ENCODE data around the gene SERTAD1. TPM values are rescaled to one million over a fixed set of nuclear protein-coding genes. Genes with fewer than 3 reads are reported as not detected.

Gene SERTAD1
- total and polyA plus RNA-seq, 2 of the 8 experiments (the other 6 are each of a cell fraction or from before 2014, with no cell fraction given), result 5.4 to 6.6 TPM

DNA sequence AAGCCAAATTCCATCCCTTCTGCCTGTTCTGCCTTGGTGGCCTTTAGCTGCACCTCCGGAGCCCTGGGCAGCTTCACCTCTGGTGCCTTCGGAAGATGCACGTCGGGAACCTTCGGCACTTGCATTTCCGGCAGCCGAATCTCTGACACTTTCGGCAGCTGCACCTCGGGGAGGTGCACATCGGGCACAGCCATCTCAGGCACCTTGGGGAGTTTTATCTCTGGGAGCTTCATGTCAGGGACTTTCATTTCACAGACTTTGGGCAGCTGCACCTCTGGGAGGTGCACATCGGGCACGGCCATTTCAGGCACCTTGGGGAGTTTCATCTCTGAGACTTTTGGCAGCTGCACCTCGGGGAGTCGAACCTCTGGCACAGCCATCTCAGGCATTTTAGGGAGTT, 29.8 kb downstream of the SERTAD1 start:
- Histone ChIP-seq H3K4me2 (ENCODE audit: insufficient read depth in 1 of 2, low read depth in 2 of 2, low read length in 2 of 2) (no peak overlapping the region), H4K20me1 (replicated peaks in 1 of 2; ENCODE audit: control insufficient read depth in 1 of 2, insufficient read depth in 2 of 2, low read length in 2 of 2) (peaks cover 0 to 1% of the 10 kb centered on the region in 2 experiments), H3K79me2 (ENCODE audit: control insufficient read depth in 1 of 2, insufficient read depth in 2 of 2, low read length in 2 of 2) (no peaks in the 10 kb centered on the region), H3K9ac (replicated peaks in 1 of 4; ENCODE audit: extremely low read depth in 1 of 4, low read depth in 3 of 4, low read length in 3 of 4) (no peak overlapping the region), H2BK5ac (ENCODE audit: low read depth, low read length) (no peak overlapping the region), H3K18ac (ENCODE audit: extremely low read depth, low read length) (no peak overlapping the region), H3K23me2 (ENCODE audit: low read depth, low read length) (peaks cover 3% of the 10 kb centered on the region; the same call in 1 of the 2 replicates), H2AK5ac (ENCODE audit: low read depth, low read length) (no peak overlapping the region), H3K9me3 (ENCODE audit: insufficient read depth in 2 of 2, low read depth in 1 of 2, low read length in 1 of 2) (no peaks in the 10 kb centered on the region), H4K5ac (ENCODE audit: insufficient read length, low read depth, low read length) (no peak overlapping the region), H3K4ac (replicated peaks; ENCODE audit: insufficient read length, low read depth, low read length) (no peak overlapping the region), H3K4me1 (replicated peaks in 1 of 4; ENCODE audit: control insufficient read depth in 3 of 4, insufficient read depth in 4 of 4, low read length in 3 of 4) (peaks cover 0 to 5% (median 4%) of the 10 kb centered on the region in 4 experiments; a peak in 5 of 7 replicates), H4K8ac (ENCODE audit: extremely low read depth, insufficient read depth, low read length) (no peak overlapping the region), H2BK15ac (ENCODE audit: low read length) (no peak overlapping the region), H3K79me1 (ENCODE audit: low read depth, low read length) (no peaks in the 10 kb centered on the region), H3K27me3 (replicated peaks in 1 of 4; ENCODE audit: control insufficient read depth in 3 of 4, extremely low read depth in 1 of 4, insufficient read depth in 3 of 4, low read length in 3 of 4) (peaks cover 0 to 8% (median 5%) of the 10 kb centered on the region in 4 experiments; a peak in 6 of 7 replicates), H3K36me3 (ENCODE audit: control insufficient read depth in 2 of 4, insufficient read depth in 4 of 4, low read length in 3 of 4) (no peaks in the 10 kb centered on the region), H4K91ac (replicated peaks; ENCODE audit: insufficient read length, low read length) (no peak overlapping the region), H3K14ac (ENCODE audit: insufficient read length) (no peak overlapping the region), H2BK12ac (ENCODE audit: low read depth, low read length) (no peak overlapping the region), H3K56ac (replicated peaks; ENCODE audit: insufficient read length, low read depth, low read length) (no peak overlapping the region), H3K4me3 (ENCODE audit: extremely low read depth in 1 of 4, insufficient read depth in 2 of 4, low read depth in 3 of 4, low read length in 4 of 4) (no peak overlapping the region), H3K23ac (ENCODE audit: insufficient read length) (no peak overlapping the region), H2BK20ac (ENCODE audit: low read length) (no peak overlapping the region), H3K27ac (ENCODE audit: low read depth, low read length) (no peak overlapping the region), H2BK120ac (replicated peaks; ENCODE audit: low read depth, low read length) (no peak overlapping the region), H2AFZ (ENCODE audit: low read length) (no peak overlapping the region)
- 97% methylated on average over 14 of the region's 14 CpGs; no CpG with 5 or more reads in 1 of the 2 experiments for WGBS, 2 experiments (ENCODE audit: extremely low coverage in 1 of 2, insufficient coverage in 1 of 2, insufficient read length in 1 of 2, insufficient replicate concordance in 2 of 2, low coverage in 1 of 2, low lambda C conversion rate in 2 of 2, missing lambda C conversion rate in 1 of 2)
- ChIA-PET CTCF (ENCODE audit: partially characterized antibody) (interaction anchor here (0.7 to 2.5 kb wide), 11 partner anchors 8 to 256 kb away, joined by 3 to 12 read pairs (median 4); no protein-coding TSS in a partner anchor), POLR2A (ENCODE audit: partially characterized antibody) (interaction anchor here (0.5 to 5.4 kb wide), 6 partner anchors 12 to 42 kb away, joined by 3 to 24 read pairs (median 4); no protein-coding TSS in a partner anchor)
- no peak for FAIRE-seq
- TF ChIP-seq NRF1 (IDR thresholded peaks at IDR 0.05; ENCODE audit: low read depth, low read length) (no peak), EGR1 (IDR thresholded peaks at IDR 0.05; ENCODE audit: borderline replicate concordance, low read depth, low read length) (no peak), JUND (IDR thresholded peaks at IDR 0.05; ENCODE audit: low read length) (no peak), RBBP5 (IDR thresholded peaks at IDR 0.05; ENCODE audit: borderline replicate concordance, low read depth, low read length) (no peak)
- DNase-seq (ENCODE audit: low read depth in 1 of 2, low spot score in 2 of 2), result no peak
